Loucy (cell line): Measurements from ENCODE around the gene VAV3.

Experiments used
- CTCF ChIP-seq: fragments of 200-600 bp; sonication (generic); conservative IDR thresholded peaks from 2 replicates; pipeline ENCODE4 v1.5.1; 2014; ENCODE audit warnings: mild to moderate bottlenecking, antibody characterized with exemption, low read length
- EZH2phosphoT487 ChIP-seq: fragments of 200-600 bp; IDR thresholded peaks from 2 replicates; pipeline ENCODE4 v1.6.1; 2018; ENCODE audit warnings: antibody characterized with exemption, mild to moderate bottlenecking, moderate library complexity, borderline replicate concordance

DNA sequence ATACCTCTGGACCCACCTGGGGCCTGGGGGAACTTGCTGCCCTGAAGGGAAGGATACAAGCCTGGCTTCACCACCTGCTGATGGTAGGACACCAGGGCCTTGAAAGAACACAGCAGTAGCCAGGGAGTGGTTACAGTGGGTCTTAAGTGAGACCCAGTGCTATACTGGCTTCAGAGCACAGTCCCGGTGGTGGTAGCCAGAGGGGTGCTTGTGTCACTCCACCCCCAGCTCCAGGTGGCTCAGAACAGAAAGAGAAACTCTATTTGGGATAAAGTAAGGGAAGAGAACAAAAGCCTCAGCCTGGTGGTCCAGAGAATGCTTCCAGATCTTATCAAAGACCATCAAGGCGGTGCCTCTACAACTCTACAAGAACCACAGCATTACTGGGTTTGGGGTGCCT is 37.2 kb downstream of the VAV3 start:
- TF ChIP-seq CTCF = no peak
- TF ChIP-seq EZH2phosphoT487 = no peak
